Endodermal cell (in vitro differentiated cells): ENCODE results near the gene HOXA5. TPM values are rescaled to one million over a fixed set of nuclear protein-coding genes. Genes with fewer than 3 reads are reported as not detected.

ENCODE experiments used
- DNase-seq: peaks from one replicate; pipeline ENCODE4 v3.0.0-alpha.2; 2017
- H3K27ac ChIP-seq: 2 replicates; pipeline ENCODE4 v1.5.1; 2013; ENCODE audit warnings: mild to moderate bottlenecking, low read depth, low read length, moderate library complexity
- H3K27me3 ChIP-seq: 2 replicates; pipeline ENCODE4 v1.6.1; 2013; ENCODE audit warnings: mild to moderate bottlenecking, low read length, moderate library complexity; ENCODE audit not compliant: insufficient read depth, control insufficient read depth, poor library complexity, severe bottlenecking
- H3K36me3 ChIP-seq: 2 replicates; pipeline ENCODE4 v1.7.0; 2013; ENCODE audit warnings: mild to moderate bottlenecking, low read length, moderate library complexity; ENCODE audit not compliant: control insufficient read depth, insufficient read depth
- H3K4me1 ChIP-seq: one replicate; pipeline ENCODE4 v1.7.0; 2013; ENCODE audit warnings: low read length; ENCODE audit not compliant: control insufficient read depth, insufficient read depth
- H3K4me3 ChIP-seq: 2 replicates; pipeline ENCODE4 v1.5.1; 2013; ENCODE audit warnings: mild to moderate bottlenecking, low read length, moderate library complexity
- H3K9ac ChIP-seq: 2 replicates; pipeline ENCODE4 v1.6.1; 2013; ENCODE audit warnings: mild to moderate bottlenecking, low read length, moderate library complexity; ENCODE audit not compliant: poor library complexity, severe bottlenecking; ENCODE audit errors: extremely low read depth
- H3K9me3 ChIP-seq: 2 replicates; pipeline ENCODE4 v1.6.1; 2013; ENCODE audit warnings: mild to moderate bottlenecking, low read length, moderate library complexity; ENCODE audit not compliant: control insufficient read depth
- H3K27ac Mint-ChIP-seq: 2 replicates; pipeline ENCODE4 v1.8.0; 2020; ENCODE audit warnings: mixed read lengths
- H3K27me3 Mint-ChIP-seq: 2 replicates; pipeline ENCODE4 v1.8.0; 2021; ENCODE audit warnings: mild to moderate bottlenecking, mixed read lengths; ENCODE audit not compliant: insufficient read depth
- H3K36me3 Mint-ChIP-seq: 2 replicates; pipeline ENCODE4 v1.8.0; 2020; ENCODE audit warnings: low read depth, mixed read lengths
- H3K4me1 Mint-ChIP-seq: 2 replicates; pipeline ENCODE4 v1.8.0; 2020; ENCODE audit warnings: mixed read lengths
- H3K4me3 Mint-ChIP-seq: 2 replicates; pipeline ENCODE4 v1.8.0; 2020; ENCODE audit warnings: mild to moderate bottlenecking, moderate library complexity, mixed read lengths
- H3K9me3 Mint-ChIP-seq: 2 replicates; pipeline ENCODE4 v1.8.0; 2020; ENCODE audit warnings: mild to moderate bottlenecking, mixed read lengths
- CTCF ChIP-seq: fragments of 200-600 bp; sonication (generic); conservative IDR thresholded peaks from 2 replicates; pipeline ENCODE4 v1.5.0; 2021; ENCODE audit warnings: antibody characterized with exemption, mild to moderate bottlenecking
- WGBS, 2 experiments: methylation state at CpG; one replicate each; pipeline versions ENCODE4 v1.1.5 to v1.1.7; 2013; ENCODE audit warnings: missing lambda C conversion rate in 2 of 2, mixed read lengths in 1 of 2; ENCODE audit not compliant: insufficient coverage in 1 of 2, insufficient read length in 1 of 2; 5-methylcytosine and 5-hydroxymethylcytosine counted together
- long read RNA-seq, 4 experiments: library from polyadenylated mRNA in 2 of 4; library from RNA in 1 of 4; library from capped mRNA in 1 of 4; stranded (forward) in 3 of 4; unstranded in 1 of 4; transcript quantifications; one replicate each; pipeline ENCODE4 v2.0.0, GENCODE V29; 2020 to 2021; ENCODE audit warnings: inconsistent platforms in 1 of 4
- polyA plus RNA-seq, 2 experiments: library from polyadenylated mRNA; stranded (reverse); fragments of 50-300 nt; gene quantifications; one replicate each; pipeline ENCODE4 v1.2.3, GENCODE V29; 2013
- total RNA-seq, 2 donors: library from RNA; stranded (reverse); fragmentation: NEBNext Ultra II Directional in 1 of 2; extraction: Animal tissue kit (Norgen Biotek cat#: 25700) in 1 of 2; gene quantifications; 2 replicates in 1 of 2; 3 replicates in 1 of 2; pipeline ENCODE4 v1.2.1, GENCODE V29; 2021

HOXA5 gene
- not detected for total RNA-seq
- 11.4 TPM for polyA plus RNA-seq (2013, experiment 1 of 2)
- polyA plus RNA-seq (2013, experiment 2 of 2) = 5.3 TPM
- long read RNA-seq, experiment 1 = 0 reads
- long read RNA-seq, experiment 2 = 0 reads
- long read RNA-seq, experiment 3 = 0 reads
- long read RNA-seq, experiment 4 = 0 reads

- no peak within 1 kb of the TSS for H3K27ac ChIP-seq
- Mint-ChIP-seq H3K4me1 (peaks cover 11% of the 10 kb centered on the region), H3K4me3 (peak within 1 kb of the TSS; percentile 54), H3K27ac (no peak within 1 kb of the TSS), H3K36me3 (no peaks in the 10 kb centered on the region), H3K9me3 (peaks cover 15% of the 10 kb centered on the region), H3K27me3 (peaks cover 100% of the 10 kb centered on the region)
- peak; percentile 92 for TF ChIP-seq CTCF
- H3K27me3 ChIP-seq = peaks cover 100% of the 10 kb centered on the region
- H3K4me1 ChIP-seq = no peaks in the 10 kb centered on the region
- no peak within 1 kb of the TSS for H3K9ac ChIP-seq
- peak within 1 kb of the TSS; percentile 86 for H3K4me3 ChIP-seq
- DNase-seq = peak; percentile 94
- H3K36me3 ChIP-seq = no peaks in the 10 kb centered on the region
- peaks cover 16% of the 10 kb centered on the region for H3K9me3 ChIP-seq
- WGBS, 2 experiments = 1% methylated on average over 37 to 86 of the region's 86 CpGs
These were observed at the start of gene HOXA5 for GRCh38 chr7:27143023-27143949. Gene HOXA5 (minus strand): TSS chr7:27143681. CDS start chr7:27143607, 74 bp downstream.

GRCh38 chr7:27192546-27193334 is 49.3 kb upstream of the HOXA5 start:
- Histone ChIP-seq H3K4me1 (peaks cover 6% of the 10 kb centered on the region), H3K4me3 (no peak overlapping the region), H3K27ac (no peak overlapping the region), H3K27me3 (peaks cover 100% of the 10 kb centered on the region), H3K9me3 (no peaks in the 10 kb centered on the region), H3K36me3 (no peaks in the 10 kb centered on the region), H3K9ac (no peak overlapping the region)
- Mint-ChIP-seq H3K4me3 (peak overlapping the region; percentile 45), H3K27me3 (peaks cover 99% of the 10 kb centered on the region), H3K4me1 (peaks cover 10% of the 10 kb centered on the region), H3K9me3 (no peaks in the 10 kb centered on the region), H3K27ac (no peak overlapping the region), H3K36me3 (no peaks in the 10 kb centered on the region)
- WGBS, 2 experiments = 4% methylated on average over 24 to 78 of the region's 78 CpGs
- TF ChIP-seq CTCF = no peak
- DNase-seq = peak; percentile 61

GRCh38 chr7:27191833-27192545 is 48.5 kb upstream of the HOXA5 start:
- H3K4me1 ChIP-seq = peaks cover 6% of the 10 kb centered on the region
- no peaks in the 10 kb centered on the region for H3K9me3 ChIP-seq
- H3K36me3 Mint-ChIP-seq = no peaks in the 10 kb centered on the region
- peaks cover 10% of the 10 kb centered on the region for H3K4me1 Mint-ChIP-seq
- 0 to 4% methylated on average over 6 to 42 of the region's 42 CpGs for WGBS, 2 experiments
- peaks cover 100% of the 10 kb centered on the region for H3K27me3 ChIP-seq
- peaks cover 99% of the 10 kb centered on the region for H3K27me3 Mint-ChIP-seq
- H3K4me3 ChIP-seq = no peak overlapping the region
- peak; percentile 82 for DNase-seq
- no peak overlapping the region for H3K9ac ChIP-seq
- H3K27ac ChIP-seq = no peak overlapping the region
- peak overlapping the region; percentile 45 for H3K4me3 Mint-ChIP-seq
- no peak for TF ChIP-seq CTCF
- H3K9me3 Mint-ChIP-seq = no peaks in the 10 kb centered on the region
- no peak overlapping the region for H3K27ac Mint-ChIP-seq
- H3K36me3 ChIP-seq = no peaks in the 10 kb centered on the region
